HG02678 (cell line): ENCODE measurements around the gene KASH5.
"Not testable (repeated sequence)": the region's sequence is repeated elsewhere in the genome, so short reads cannot be mapped to it uniquely, and the experiment has no call there.

ENCODE experiments used
- ATAC-seq: cut with Tn5 transposase; IDR thresholded peaks from one replicate; pipeline ENCODE4 v1.9.1; 2021; ENCODE audit warnings: mild to moderate bottlenecking, moderate library complexity; ENCODE audit not compliant: unreplicated experiment

The KASH5 gene

DNA sequence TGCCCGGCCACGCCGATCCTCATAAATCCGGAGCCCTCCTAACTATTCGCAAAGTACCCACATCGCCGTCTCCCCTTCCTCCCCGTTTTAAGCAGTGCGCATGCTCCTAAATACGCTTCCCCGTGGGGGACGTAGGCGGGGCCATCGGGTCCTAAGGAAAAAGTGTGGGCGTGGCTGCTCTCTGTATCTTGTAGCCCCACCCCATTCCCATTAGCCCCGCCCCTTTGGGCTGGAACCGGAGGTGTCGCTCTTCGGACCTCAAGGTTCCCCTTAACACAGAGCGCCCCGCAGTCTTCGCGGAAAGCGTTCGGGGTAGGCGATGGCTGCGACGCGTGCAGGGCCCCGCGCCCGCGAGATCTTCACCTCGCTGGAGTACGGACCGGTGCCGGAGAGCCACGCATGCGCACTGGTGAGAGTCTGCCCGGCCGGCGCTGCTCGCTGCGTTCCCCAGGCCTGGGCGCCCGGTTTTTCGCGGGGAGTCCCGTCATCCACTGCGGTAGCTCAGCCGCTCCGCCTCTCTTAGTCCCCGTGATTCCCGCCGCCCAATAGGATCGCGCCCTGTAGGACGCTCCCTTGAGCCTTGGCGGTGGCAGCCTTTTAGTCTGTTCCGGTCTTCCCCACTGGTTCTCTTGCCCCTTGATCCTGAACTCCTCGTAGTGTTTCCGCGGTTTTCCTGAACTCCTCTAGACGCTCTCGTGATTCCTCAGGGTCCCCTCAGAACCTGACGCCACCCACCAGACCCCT, 65.1 kb downstream of the KASH5 start, which contains the start of gene ALDH16A1:
ALDH16A1 (plus strand) TSS at position 213 of the 744 bp plus-strand sequence; CDS start at position 320, 107 bp downstream.
- peak; percentile 80 for ATAC-seq

DNA sequence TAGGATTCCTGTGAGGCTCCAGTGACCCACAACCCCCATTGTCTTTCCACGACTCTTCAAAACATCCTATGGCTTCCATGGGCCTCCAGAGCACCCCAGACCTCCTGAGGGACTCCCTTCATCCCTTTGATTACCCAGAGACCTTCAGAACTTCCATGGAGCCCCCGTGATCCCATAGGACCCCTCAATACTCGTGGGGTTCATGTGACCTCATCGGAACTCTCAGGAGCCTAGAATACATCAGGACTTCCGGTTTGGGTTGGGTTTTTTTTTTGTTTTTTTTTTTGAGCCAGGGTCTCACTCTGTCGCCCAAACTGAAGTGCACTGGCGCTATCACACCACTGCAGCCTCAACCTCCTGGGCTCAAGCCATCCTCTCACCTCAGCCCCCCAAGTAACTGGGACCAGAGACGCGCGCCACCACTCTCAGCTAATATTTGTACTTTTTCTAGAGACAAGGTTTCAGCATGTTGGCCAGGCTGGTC, 65.8 kb downstream of the KASH5 start:
- no peak for ATAC-seq

DNA sequence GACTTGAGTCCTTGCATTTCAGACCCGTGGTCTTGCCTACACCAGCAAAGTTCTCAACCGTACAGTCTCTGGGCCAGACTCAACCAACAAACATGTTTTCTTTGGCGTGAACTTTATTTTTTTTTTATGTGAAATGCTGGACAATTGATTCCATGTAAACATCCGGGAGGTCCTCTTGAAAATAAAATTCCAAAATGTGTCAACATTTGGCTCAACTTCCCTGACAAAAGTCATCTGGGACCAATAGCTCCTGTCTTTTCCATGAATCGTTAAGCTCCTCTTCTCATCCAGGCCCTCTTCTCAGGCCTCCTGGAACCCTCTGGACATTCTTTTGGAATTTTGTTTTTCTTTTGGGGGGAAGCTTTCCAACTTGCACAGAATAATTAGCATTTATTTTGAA, 67.7 kb downstream of the KASH5 start:
- no peak for ATAC-seq

DNA sequence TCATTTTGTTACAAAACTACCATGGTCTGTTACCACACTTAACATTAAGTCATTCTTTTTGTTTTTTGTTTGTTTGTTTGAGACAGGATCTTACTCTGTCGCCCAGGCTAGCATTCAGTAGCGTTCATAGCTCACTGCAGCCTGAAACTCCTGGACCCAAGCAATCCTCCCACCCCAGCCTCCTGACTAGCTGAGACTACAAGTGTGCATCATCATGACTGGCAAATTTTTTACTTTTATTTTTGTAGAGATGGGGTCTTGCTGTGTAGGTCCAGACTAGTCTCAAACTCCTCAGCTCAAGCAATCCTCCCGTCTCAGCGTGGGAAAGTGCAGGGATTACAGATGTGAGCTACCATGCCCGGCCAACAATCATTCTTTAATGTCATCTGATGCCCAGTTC, 68.3 kb downstream of the KASH5 start:
- no peak for ATAC-seq

DNA sequence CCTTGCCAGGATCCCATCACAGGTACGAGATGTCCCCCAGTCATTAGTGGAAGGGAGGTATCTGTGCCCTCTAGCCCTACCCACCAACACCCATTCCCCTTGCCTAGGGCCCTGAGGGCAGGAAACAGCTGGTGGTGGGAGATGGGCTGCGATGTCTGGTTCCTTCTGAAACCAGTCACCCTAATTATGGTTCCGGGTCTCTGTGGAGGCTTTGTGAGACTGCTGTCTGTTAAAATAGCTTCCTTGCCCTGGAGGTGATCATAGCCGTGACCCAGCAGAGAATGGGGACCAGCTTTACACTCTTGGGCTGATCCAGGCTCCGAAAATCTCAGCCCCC, 70.5 kb downstream of the KASH5 start:
- ATAC-seq, result no peak

DNA sequence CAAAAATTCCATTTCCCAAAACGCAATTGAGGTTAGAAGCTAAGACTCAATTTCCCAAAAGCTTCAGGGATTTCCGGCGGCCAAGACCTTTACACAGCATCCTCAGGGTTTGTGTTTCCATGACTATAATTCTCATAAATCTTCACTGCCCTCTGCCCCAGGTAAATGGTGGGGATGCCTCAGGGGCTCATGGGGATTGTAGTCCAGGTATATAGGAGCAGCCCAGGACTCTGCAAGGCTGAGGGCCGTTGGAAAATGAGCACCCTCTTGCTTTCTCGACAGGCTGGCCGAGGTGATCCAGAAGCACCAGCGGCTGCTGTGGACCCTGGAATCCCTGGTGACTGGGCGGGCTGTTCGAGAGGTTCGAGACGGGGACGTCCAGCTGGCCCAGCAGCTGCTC, 71.3 kb downstream of the KASH5 start:
- ATAC-seq, result no peak

DNA sequence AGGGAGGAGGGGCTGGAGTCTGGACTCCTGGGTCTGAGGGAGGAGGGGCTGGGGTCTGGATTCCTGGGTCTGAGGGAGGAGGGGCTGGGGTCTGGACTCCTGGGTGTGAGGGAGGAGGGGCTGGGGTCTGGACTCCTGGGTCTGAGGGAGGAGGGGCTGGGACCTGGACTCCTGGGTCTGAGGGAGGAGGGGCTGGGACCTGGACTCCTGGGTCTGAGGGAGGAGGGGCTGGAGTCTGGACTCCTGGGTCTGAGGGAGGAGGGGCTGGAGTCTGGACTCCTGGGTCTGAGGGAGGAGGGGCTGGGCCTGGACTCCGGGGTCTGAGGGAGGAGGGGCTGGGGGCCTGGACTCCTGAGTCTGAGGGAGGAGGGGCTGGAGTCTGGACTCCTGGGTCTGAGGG, 73.1 kb downstream of the KASH5 start:
- ATAC-seq, result not testable (repeated sequence)

DNA sequence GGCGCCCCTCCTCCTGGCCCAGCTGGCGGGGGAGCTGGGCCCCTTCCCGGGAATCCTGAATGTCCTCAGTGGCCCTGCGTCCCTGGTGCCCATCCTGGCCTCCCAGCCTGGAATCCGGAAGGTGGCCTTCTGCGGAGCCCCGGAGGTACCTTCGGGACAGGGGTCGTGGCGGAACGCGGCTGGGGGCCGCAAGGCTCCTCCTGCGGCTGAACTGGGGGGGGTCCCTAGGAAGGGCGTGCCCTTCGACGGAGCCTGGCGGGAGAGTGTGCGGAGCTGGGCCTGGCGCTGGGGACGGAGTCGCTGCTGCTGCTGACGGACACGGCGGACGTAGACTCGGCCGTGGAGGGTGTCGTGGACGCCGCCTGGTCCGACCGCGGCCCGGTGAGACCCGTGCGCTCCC, 73.6 kb downstream of the KASH5 start:
- ATAC-seq, result no peak

DNA sequence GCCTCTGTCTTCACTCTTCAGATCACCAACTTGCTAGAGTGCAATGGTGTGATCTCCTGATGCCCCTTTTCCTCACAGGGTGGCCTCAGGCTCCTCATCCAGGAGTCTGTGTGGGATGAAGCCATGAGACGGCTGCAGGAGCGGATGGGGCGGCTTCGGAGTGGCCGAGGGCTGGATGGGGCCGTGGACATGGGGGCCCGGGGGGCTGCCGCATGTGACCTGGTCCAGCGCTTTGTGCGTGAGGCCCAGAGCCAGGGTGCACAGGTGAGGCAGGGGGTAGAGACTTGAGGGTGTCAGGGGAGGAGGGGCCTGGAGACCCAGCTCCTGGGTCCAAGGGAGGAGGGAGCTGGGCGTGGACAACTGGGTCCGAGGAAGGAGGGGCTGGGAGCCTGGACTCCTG, 74.4 kb downstream of the KASH5 start:
- ATAC-seq, result no peak

DNA sequence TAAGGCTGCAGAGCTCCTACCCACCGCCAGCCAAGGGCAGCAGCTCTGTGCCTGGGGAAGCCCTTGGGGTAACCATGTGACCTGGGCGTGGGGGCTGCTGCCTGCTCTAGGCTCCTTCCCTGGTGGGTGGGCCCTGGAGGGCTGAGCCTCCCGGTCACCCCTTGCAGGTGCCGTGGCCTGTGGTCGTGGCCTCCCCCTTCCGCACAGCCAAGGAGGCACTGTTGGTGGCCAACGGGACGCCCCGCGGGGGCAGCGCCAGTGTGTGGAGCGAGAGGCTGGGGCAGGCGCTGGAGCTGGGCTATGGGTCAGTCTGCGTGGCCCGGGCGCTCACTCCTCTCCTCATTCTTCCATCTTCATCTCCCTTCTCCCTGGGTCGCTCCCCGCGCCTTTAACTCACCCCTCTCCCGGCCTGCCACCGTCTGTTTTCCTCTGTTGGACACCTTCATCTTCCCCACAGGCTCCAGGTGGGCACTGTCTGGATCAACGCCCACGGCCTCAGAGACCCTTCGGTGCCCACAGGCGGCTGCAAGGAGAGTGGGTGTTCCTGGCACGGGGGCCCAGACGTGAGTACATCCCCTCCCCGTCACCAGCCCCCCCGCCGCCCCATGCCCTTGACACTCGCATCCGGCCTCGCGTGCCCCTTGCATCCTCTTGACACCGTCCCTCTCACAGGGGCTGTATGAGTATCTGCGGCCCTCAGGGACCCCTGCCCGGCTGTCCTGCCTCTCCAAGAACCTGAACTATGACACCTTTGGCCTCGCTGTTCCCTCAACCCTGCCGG, 76.1 kb downstream of the KASH5 start:
- no peak for ATAC-seq

DNA sequence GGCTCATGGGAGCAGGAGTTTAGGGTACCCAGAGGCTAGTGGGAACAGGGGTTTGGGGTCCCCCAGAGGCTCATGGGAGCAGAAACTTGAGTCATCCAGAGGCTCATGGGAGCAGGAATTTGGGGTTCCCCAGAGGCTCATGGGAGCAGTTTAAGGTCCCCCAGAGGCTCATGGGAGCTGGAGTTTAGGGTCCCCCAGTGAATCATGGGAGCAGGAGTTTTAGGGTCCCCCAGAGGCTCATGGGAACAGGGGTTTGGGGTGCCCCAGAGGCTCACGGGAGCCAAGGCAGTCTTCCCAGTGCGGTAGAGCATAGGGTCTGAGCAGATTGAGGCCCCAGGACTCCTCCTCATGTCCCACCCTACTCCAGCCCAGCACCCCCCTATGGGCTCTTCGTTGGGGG, 77.3 kb downstream of the KASH5 start:
- no peak for ATAC-seq
